Ecto neural progenitor cell (in vitro differentiated cells): Measurements from ENCODE around the gene MRPL54.
"Not testable (repeated sequence)": the region's sequence is repeated elsewhere in the genome, so short reads cannot be mapped to it uniquely, and the experiment has no call there.

ENCODE experiments used
- DNase-seq: peaks from one replicate; pipeline ENCODE4 v3.0.0-alpha.2; 2018; ENCODE audit warnings: low spot score

Gene MRPL54

DNA sequence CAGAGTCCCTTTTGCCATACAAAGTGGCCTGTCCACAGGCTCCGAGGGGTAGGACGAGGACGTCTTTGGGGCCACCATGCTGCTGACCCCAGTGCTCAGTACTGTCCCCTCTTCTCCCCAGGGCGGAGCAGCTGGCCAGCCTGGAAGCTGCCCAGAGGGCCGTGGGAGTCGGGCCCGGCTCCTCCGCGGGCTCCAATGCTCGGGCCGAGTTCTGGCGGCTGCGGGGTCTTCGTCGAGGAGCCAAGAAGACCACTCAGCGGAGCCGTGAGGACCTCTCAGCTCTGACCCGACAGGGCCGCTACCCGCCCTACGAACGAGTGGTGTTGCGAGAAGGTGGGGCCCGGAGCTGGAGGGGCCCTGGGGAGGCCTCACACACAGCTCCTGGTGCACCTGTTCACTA, 22.1 kb upstream of the MRPL54 start:
- DNase-seq = no peak

DNA sequence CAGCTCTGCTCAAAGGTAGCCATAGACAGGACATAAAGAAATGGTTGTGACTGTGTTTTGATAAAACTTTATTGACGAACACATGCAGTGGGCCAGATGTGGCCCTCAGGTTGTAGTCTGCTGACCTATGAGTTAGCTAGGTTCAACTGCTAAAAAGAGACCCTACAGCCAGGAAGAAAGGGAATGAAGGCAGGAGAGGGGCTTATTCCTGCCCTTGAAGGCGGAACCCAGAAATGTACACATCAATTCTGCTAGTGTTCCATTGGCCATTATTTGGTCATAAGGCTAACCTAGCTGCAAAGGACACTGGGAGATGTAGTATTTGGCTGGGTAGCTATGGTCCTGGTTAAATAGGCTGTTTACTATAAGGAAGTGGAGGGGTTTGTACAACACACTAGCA, 19.0 kb upstream of the MRPL54 start:
- no peak for DNase-seq

GRCh38 chr19:3745363-3746045, 17.0 kb upstream of the MRPL54 start:
- DNase-seq = no peak

DNA sequence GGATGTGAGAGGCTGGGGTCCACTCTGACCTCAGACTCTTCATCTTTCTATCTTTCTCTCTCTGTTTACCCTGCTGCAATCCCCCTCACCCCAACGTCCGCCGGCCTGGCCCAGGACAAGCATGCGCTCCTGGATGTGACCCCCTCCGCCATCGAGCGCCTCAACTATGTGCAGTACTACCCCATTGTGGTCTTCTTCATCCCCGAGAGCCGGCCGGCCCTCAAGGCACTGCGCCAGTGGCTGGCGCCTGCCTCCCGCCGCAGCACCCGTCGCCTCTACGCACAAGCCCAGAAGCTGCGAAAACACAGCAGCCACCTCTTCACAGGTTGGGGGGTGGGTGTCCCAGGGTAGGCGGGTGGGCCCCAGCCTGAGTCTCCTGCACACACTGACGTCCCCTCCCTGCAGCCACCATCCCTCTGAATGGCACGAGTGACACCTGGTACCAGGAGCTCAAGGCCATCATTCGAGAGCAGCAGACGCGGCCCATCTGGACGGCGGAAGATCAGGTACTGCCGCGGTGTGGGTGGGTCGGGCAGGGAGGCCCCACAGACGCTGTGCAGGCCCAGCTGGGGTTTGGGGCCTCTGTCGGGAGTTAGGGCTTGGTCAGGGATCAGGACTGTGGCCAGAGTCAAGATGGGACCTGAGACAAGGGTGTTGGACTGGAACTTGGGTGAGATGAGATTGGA, 16.0 kb upstream of the MRPL54 start:
- DNase-seq = no peak

DNA sequence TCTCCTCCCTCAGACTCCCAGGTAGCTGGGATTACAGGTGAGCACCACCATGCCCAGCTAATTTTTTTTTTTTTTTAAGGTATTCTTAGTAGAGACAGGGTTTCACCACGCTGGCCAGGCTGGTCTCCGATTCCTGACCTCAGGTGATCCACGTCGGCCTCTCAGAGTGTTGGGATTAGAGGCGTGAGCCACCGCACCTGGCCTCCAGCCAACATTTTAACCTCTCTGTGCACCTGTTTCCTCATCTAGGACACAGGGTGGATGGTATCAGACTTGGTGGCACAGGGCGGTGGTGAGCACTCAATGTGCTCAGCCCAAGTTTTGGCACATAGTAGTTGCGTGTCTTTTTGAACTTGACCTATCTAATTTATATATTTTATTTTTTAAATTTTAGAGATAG, 13.5 kb upstream of the MRPL54 start:
- no peak for DNase-seq

DNA sequence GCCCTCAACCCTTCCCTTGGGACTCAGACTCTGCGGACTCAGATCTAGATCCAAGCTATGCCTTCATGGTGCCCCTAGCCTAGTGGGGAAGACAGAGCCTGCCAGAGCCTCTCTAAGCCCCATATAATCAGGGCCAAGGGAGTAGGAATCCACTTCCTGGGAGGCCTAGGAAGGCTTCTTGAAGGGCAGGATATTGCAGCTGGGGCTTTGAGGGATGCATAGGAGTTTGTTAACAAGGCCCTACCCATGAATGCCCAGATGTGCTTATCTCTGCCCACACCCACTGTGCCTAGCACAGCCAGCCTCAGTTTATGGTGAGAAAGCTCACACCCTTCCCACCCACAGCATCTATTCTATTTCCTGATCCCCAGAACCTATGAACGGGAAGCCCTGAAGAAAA, 12.3 kb upstream of the MRPL54 start:
- no peak for DNase-seq

DNA sequence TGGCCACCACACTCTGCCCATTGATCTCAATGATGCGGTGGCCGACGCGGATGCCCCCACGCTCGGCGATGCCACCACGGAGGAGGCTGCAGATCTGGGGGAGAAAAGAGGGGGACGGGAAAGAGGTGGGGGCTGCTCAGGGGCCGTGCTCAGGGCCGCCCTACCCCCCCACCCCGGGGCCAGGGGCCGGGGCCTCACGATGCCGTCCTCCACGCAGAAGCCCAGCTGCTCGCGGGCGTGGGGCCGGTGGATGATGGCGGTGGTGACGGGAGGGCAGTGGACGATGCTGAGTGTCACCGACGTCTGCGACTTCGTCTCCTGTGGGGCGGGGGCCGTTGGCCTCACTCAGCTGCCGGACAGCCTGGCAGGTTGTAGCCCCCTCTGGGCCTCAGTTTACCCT, 11.2 kb upstream of the MRPL54 start:
- DNase-seq = no peak

DNA sequence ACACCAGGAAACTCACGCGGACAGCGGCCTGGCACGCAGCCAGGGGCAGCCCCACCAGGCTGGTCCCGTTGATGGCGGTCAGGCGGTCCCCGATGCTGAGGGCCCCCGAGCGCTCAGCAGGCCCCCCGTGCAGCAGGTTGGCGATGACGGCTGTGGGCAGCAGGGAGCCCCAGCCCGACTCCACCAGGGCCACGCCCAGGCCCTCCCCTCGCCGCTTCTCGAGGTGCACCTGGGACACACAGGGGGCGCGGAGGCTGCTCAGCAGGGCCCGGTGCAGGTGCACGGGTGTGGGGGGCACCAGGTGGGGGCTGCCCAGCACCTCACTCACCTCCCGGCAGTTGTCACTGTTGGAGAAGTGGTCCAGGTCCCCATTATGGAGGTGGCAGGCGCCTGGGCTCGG, 10.0 kb upstream of the MRPL54 start:
- no peak for DNase-seq

DNA sequence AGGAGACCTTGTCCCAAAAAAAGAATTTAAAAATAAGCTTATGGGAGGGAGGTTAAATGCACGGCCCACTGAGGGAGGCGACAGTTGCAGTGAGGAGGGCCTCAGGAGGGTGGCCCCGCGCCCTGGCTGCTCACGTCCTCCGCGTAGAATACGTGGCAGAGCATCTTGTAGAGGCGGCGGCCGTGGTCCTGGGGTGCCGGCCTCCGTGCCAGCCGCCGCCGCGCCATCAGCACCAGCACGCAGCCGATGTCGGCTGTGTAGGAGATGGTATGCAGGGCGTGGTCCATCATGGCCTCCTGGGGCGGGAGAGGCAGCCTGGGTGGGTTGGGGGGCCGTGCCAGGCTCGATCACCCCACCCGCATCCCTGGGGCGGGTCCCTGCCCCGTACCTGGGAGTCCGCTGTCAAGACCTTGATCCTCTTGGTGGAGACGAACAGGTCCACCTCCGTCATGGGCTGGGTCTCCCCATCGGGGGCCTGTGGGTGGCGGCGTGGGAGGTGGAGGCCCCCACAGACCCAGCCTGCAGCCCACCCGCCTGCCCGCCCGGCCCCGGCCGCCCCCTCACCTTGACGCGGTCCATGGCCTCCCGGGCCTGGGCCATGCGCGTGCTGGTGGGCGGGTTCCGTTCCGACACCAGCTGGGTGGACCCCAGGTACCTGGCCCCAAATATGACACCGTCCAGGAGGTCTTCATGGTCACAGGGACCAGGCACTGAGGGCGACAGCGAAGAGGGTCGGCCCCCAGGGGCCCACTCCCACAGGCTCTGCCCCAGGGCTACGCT, 8.7 kb upstream of the MRPL54 start:
- no peak for DNase-seq

DNA sequence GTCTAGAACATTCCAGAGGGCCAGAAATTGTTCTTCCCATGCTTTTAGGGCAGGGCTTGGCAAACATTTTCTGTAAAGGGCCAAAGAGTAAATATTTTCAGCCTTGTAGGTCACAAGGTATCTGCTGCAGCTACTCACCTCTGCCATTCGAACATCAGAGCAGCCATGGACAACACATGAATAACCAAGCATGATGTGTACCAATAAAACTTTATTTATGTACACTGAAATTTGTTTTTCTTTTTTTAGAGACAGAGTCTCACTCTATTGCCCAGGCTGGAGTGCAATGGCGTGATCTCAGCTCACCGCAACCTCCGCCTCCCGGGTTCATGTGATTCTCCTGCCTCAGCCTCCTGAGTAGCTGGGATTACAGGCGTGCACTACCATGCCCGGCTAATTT, 4.8 kb upstream of the MRPL54 start:
- DNase-seq = not testable (repeated sequence)

- DNase-seq = not testable (repeated sequence)
Measured at GRCh38 chr19:3758297-3758696, 4.2 kb upstream of the MRPL54 start.

DNA sequence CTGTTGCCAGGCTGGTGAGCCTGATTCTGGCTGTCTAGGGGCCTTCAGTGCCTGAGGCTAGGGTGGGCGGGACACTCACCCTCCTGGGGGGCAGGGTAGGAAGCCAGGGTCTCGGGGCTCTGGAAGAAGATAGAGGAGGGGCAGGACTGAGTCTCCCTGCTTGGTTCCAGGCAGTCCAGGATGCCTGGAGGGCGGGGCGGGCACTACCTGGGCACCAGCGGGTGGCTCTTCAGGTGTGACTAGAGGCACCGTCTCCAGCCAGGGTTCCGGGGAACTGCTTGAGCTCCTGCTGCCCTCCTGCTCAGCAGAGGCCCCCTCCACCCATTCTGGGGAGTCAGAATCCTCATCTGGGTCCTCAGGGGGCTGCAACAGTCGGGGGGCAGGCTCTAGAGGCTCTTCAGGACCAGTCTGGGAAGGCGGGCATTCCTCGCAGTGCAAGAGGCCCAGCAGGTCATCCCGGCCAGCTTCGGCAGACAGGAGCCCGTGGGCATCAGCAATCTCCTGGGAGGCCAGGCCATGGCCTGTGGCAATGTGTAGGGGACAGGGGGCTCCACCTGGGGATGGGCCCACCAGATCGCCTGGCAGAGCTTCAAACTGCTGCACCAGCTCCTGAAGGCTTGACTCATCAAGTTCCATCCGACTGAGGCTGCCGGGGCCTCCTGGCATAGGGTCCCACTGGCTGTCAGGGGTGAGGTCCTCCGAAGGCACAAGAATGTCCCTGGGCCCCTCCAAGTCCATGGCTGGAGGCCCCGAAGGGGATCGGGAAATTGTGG, 2.8 kb upstream of the MRPL54 start:
- no peak for DNase-seq

DNA sequence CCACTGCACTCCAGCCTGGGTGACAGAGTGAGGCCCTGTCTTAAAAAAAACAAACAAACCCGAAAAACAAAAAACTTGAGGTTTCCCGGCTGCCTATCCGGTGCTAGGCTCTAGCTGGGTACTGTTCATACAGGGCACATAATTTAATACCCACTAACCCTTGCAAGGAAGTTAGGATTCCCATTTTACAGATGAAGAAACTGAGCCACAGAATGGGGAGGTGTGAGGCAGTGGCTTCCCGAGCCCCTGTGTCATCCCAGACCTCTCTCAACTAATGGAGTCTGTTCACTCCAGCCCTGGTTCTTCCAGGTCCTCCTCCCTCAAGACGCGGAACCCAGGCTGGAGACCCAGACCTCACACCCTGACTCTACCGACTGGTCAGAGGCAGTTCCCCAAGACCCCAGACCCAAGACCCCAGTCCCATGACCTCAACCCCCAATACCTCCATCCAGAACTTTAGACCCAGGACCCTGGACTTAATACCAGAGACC, 1.6 kb upstream of the MRPL54 start:
- no peak for DNase-seq

DNA sequence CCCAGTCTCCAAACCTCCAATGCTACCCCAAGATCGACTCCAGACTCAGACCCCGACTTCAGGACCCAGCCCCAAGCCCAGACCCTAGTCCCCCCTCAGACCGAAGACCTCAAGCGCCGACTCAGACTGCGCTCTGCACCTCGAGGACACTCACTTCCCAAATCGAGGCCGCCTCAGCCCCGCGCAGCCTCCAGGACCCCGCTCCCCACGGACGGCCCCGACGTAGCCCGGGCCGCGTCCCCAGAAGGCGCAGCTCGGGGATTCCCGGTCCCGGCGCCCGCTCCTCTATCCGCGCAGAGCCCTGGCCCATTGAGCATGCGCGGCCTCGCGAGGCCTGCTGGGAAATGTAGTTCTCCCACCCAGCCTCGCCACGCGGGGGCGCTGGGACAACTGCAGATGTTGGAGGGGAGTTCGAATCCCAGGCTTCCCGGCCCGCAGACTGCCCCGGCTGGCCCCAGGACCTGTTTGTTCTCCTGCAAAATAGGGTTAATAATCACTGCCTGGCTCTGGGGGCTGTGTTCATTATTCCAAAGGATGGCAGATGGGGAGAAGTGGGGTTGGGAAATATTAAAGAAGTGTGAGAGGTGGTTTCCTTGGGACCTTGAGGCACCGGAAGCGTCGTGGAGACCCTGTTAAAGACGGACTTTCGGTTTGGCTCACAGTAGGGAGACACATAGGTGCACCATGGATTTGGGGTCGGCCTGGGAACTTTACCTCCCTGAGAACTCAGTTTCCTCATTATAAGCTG, 926 bp upstream of the MRPL54 start, which contains the start of gene APBA3:
Gene APBA3 (minus strand): TSS at position 311 of the 748 bp plus-strand sequence. CDS start 1,428 bp downstream, outside the sequence.
- peak; percentile 97 for DNase-seq

- no peak for DNase-seq
Measured at GRCh38 chr19:3762130-3762473, 380 bp upstream of the MRPL54 start.

GRCh38 chr19:3765121-3765520, 2.6 kb downstream of the MRPL54 start:
- no peak for DNase-seq

DNA sequence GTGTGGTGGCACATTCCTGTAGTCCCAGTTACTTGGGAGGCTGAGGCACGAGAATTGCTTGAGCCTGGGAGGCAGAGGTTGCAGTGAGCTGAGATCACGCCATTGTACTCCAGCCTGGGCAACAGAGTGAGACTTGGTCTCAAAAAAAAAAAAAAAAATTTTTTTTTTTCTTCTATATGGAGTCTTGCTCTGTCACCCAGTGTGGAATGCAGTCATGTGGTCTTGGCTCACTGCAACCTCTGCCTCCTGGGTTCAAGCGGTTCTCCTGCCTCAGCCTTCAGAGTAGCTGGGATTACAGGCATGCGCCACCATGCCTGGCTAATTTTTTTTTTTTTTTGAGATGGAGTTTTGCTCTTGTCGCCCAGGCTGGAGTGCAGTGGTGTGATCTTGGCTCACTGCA, 3.3 kb downstream of the MRPL54 start:
- DNase-seq = not testable (repeated sequence)

DNA sequence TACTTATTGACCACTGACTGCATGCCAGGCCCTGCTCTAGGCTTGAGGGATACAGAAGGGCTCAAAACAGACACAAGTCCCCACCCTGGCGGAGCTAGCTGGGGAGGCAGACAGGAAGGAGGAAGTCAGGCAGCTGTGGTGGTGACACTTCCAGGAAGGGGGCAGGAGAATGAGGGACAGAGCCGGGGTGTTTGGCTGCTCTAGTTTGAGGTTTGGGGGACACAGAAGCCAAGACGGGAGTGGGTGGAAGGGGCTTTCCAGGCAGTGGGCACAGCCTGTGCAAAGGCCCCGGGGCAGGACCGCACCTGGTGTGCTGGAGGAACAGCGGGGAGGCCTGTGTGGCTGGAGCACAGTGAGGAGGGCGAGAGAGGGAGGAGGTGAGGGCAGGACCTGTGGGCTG, 4.0 kb downstream of the MRPL54 start:
- no peak for DNase-seq

GRCh38 chr19:3767050-3767449, 4.6 kb downstream of the MRPL54 start:
- no peak for DNase-seq

GRCh38 chr19:3768015-3768747, 5.7 kb downstream of the MRPL54 start:
- no peak for DNase-seq

- DNase-seq = no peak
Measured at GRCh38 chr19:3768748-3769099, 6.2 kb downstream of the MRPL54 start.
